HCT116 (cell line): ENCODE data around the gene ZBTB49. TPM values are rescaled to one million over a fixed set of nuclear protein-coding genes. Genes with fewer than 3 reads are reported as not detected.
A peak's percentile ranks its signal among the peaks of the same experiment; 100 is the strongest.
"Not testable (repeated sequence)": the region's sequence is repeated elsewhere in the genome, so short reads cannot be mapped to it uniquely, and the experiment has no call there.

Experiments used
- ATAC-seq: fragments of 200-7000 bp; cut with Tn5 transposase; 2 replicates; pipeline ENCODE4 v1.9.1; 2020; ENCODE audit warnings: mild to moderate bottlenecking, moderate library complexity
- BruUV-seq: library from RNA; stranded (reverse); fragments of 400-500 nt; replicated peaks from 2 replicates; lab custom pipeline; 2021; lab: Mats Ljungman, UMichigan
- CTCF ChIA-PET: fragments of 300-600 bp; sonication (Branson Sonifier 250); formaldehyde crosslinking; loops from one replicate; lab custom pipeline; 2021; ENCODE audit warnings: antibody characterized with exemption; lab: Charles Lee
- POLR2A ChIA-PET: fragments of 300-600, 350-600 bp; sonication (Branson Sonifier 250); formaldehyde crosslinking; loops from one replicate; lab custom pipeline; 2021; ENCODE audit warnings: antibody characterized with exemption; lab: Charles Lee
- RAD21 ChIA-PET, 2 experiments: fragments of 300-600 bp; sonication (Branson Sonifier 250); formaldehyde crosslinking; loops; one replicate each; lab custom pipeline; 2023; ENCODE audit warnings: low total read pairs in 2 of 2; ENCODE audit not compliant: uncharacterized antibody in 2 of 2, unreplicated experiment in 2 of 2, low non-redundant PET in 1 of 2; lab: Charles Lee
- DNase-seq: peaks from one replicate; pipeline ENCODE4 v3.0.0-alpha.2; 2010; ENCODE audit warnings: low read depth, low spot score
- H2AFZ ChIP-seq: fragments of 200-600 bp; shearing (Covaris generic), sonication (generic); 2 replicates; pipeline ENCODE4 v1.6.1; 2017; ENCODE audit warnings: low read depth, mixed run types, mixed read lengths, antibody characterized with exemption, low read length; ENCODE audit not compliant: poor library complexity, severe bottlenecking
- H3K27ac ChIP-seq: 2 replicates; pipeline ENCODE4 v1.5.1; 2012; ENCODE audit warnings: low read depth, low read length
- H3K27me3 ChIP-seq: fragments of 200-600 bp; sonication (generic); 2 replicates; pipeline ENCODE4 v1.6.1; 2016; ENCODE audit warnings: mixed run types, low read length, mixed read lengths; ENCODE audit not compliant: insufficient read depth
- H3K36me3 ChIP-seq, 2 experiments: fragments of 200-500 bp in 1 of 2; fragments of 200-600 bp in 1 of 2; sonication (Bioruptor generic) in 1 of 2; sonication (generic) in 1 of 2; 2 replicates each; pipeline versions ENCODE4 v1.5.1 to v1.6.1; 2014 to 2016; ENCODE audit warnings: low read length in 2 of 2, inconsistent platforms in 1 of 2, mixed read lengths in 1 of 2, mixed run types in 1 of 2; ENCODE audit not compliant: insufficient read depth in 2 of 2, control insufficient read depth in 1 of 2
- H3K4me1 ChIP-seq, 2 experiments: fragments of 200-600 bp in 1 of 2; sonication (generic) in 1 of 2; 2 replicates each; pipeline versions ENCODE4 v1.5.1 to v1.6.1; 2012 to 2017; ENCODE audit warnings: low read length in 2 of 2, inconsistent platforms in 1 of 2, mild to moderate bottlenecking in 1 of 2, mixed read lengths in 1 of 2, mixed run types in 1 of 2, moderate library complexity in 1 of 2; ENCODE audit not compliant: insufficient read depth in 2 of 2, control insufficient read depth in 1 of 2
- H3K4me2 ChIP-seq: fragments of 200-600 bp; sonication (generic); 2 replicates; pipeline ENCODE4 v1.6.1; 2017; ENCODE audit warnings: mixed run types, low read length, mixed read lengths
- H3K4me3 ChIP-seq, 2 experiments: fragments of 200-600 bp in 1 of 2; sonication (generic) in 1 of 2; replicated peaks in 1 of 2; 2 replicates each; pipeline ENCODE4 v1.5.1; 2011 to 2016; ENCODE audit warnings: low read length in 2 of 2, control low read depth in 1 of 2, low read depth in 1 of 2, mild to moderate bottlenecking in 1 of 2, mixed read lengths in 1 of 2, mixed run types in 1 of 2
- H3K79me2 ChIP-seq: fragments of 200-600 bp; sonication (generic); 2 replicates; pipeline ENCODE4 v1.6.1; 2017; ENCODE audit warnings: mild to moderate bottlenecking, mixed run types, low read length, moderate library complexity, mixed read lengths; ENCODE audit not compliant: insufficient read depth
- H3K9ac ChIP-seq: fragments of 200-600 bp; sonication (generic); 2 replicates; pipeline ENCODE4 v1.6.1; 2016; ENCODE audit warnings: low read length, mixed read lengths
- H3K9me2 ChIP-seq: fragments of 200-600 bp; sonication (generic), shearing (Covaris generic); 2 replicates; pipeline ENCODE4 v1.6.1; 2017; ENCODE audit warnings: mixed run types, mild to moderate bottlenecking, moderate library complexity; ENCODE audit not compliant: insufficient read depth
- H3K9me3 ChIP-seq, 2 experiments: fragments of 200-500 bp in 1 of 2; fragments of 200-600 bp in 1 of 2; sonication (Bioruptor generic) in 1 of 2; sonication (generic) in 1 of 2; 2 replicates each; pipeline ENCODE4 v1.6.1; 2014 to 2017; ENCODE audit warnings: low read length in 2 of 2, mixed read lengths in 2 of 2, inconsistent platforms in 1 of 2, low read depth in 1 of 2, mild to moderate bottlenecking in 1 of 2, mixed run types in 1 of 2, moderate library complexity in 1 of 2; ENCODE audit not compliant: control insufficient read depth in 1 of 2, insufficient read depth in 1 of 2
- H4K20me1 ChIP-seq: fragments of 200-600 bp; sonication (generic), shearing (Covaris generic); 2 replicates; pipeline ENCODE4 v1.6.1; 2017; ENCODE audit warnings: mixed run types, mild to moderate bottlenecking, moderate library complexity; ENCODE audit not compliant: insufficient read depth
- CTCF ChIP-seq, 3 experiments: fragments of 200-600 bp in 1 of 3; sonication (generic) in 1 of 3; IDR thresholded peaks in 2 of 3; conservative IDR thresholded peaks in 1 of 3; 2 replicates each; pipeline ENCODE4 v1.5.1; 2012 to 2017; ENCODE audit warnings: low read depth in 2 of 3, low read length in 2 of 3, antibody characterized with exemption in 1 of 3, borderline replicate concordance in 1 of 3, control low read depth in 1 of 3, mild to moderate bottlenecking in 1 of 3, mixed read lengths in 1 of 3, mixed run types in 1 of 3, moderate library complexity in 1 of 3; ENCODE audit not compliant: insufficient read depth in 1 of 3
- JUND ChIP-seq: IDR thresholded peaks from 2 replicates; pipeline ENCODE4 v1.6.1; 2012
- RAD21 ChIP-seq: IDR thresholded peaks from 2 replicates; pipeline ENCODE4 v1.6.1; 2012; ENCODE audit warnings: low read depth, mild to moderate bottlenecking
- SP1 ChIP-seq: IDR thresholded peaks from 2 replicates; pipeline ENCODE4 v1.6.1; 2012; ENCODE audit warnings: low read depth
- SRF ChIP-seq: IDR thresholded peaks from 2 replicates; pipeline ENCODE4 v1.6.1; 2012; ENCODE audit warnings: low read depth
- ZFX ChIP-seq: fragments of 450-650 bp; IDR thresholded peaks from 2 replicates; pipeline ENCODE4 v1.6.1; 2017
- ZNF274 ChIP-seq: fragments of 200-500 bp; sonication (Bioruptor generic); IDR thresholded peaks from 2 replicates; pipeline ENCODE4 v1.6.1; 2014; ENCODE audit warnings: mild to moderate bottlenecking, low read depth, low read length, inconsistent platforms
- intact Hi-C: fragments of 100-400 bp; cut with micrococcal nuclease; formaldehyde crosslinking; loops from 2 replicates; pipeline ENCODE4 v1.10.0; 2022
- total RNA-seq: library from RNA; stranded (reverse); gene quantifications from one replicate; pipeline ENCODE4 v1.2.1, GENCODE V29; 2021; ENCODE audit not compliant: unreplicated experiment
- TF ChIP-seq, protein P1 (sequence below): IDR thresholded peaks from 2 replicates; pipeline ENCODE4 v1.6.1; 2012

Gene ZBTB49
- total RNA-seq, 1 experiment from 2014 or later: 3.9 TPM

DNA sequence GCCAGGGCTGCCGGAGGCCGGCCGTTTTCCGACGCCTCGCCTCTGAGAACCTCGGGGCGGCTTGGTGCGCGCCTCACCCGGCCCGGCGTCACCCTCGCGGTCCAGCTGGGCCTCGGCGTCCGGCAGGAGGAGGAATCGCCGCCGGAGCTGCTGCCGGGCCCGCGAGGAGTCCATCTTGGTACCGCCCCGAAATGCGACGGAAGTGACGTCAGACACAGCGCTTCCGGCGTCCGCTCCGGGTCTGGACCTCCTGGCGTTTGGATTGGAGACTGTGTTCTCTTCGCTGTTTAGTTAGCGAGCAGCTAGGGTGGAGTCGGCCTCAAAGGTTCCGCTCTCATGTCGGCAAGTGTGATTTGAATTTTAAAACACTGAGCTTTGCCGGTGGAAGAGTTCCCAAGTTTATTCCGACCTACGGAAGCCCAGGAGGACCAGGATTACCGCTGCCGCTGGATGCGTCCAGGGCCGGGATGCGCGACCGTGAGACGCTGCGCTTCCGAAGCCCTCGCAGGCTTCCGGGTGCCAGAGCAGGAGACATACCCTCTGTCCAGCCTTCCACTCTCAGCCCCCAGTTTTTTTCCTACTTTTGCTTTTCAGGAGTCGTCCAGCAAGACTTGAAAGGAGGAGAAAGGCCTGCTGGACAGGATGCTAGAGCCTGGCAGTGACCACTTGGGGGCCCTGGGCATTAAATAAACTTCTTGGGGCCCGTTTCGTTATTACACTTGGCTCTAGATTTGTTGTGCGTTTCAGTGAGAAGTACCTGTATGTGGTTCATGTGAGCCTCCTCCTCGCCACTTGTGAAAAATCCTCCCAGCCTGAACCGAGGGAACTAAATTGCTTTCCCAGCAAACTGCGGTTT, 41.8 kb upstream of the ZBTB49 start, which contains the start of gene TMEM128 (continued):
- TF ChIP-seq CTCF (IDR thresholded peaks at IDR 0.05 in 2 of 3, conservative IDR thresholded peaks at IDR 0.05 in 1 of 3; ENCODE audit: borderline replicate concordance in 1 of 3, insufficient read depth in 1 of 3, low read depth in 2 of 3, low read length in 2 of 3): peak in 2 of 3 experiments; percentile 33 to 37; a peak in 2 of 6 replicates
- TF ChIP-seq, protein P1, sequence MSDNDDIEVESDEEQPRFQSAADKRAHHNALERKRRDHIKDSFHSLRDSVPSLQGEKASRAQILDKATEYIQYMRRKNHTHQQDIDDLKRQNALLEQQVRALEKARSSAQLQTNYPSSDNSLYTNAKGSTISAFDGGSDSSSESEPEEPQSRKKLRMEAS: peak; percentile 79

- H3K4me2 ChIP-seq: peak overlapping the region; percentile 88
- H3K27ac ChIP-seq: peak overlapping the region; percentile 85
- CTCF ChIA-PET: interaction anchor here (2.3 kb wide), 1 partner anchor 11 kb away, joined by 8 read pairs; no protein-coding TSS in a partner anchor
- TF ChIP-seq ZFX (no peak), RAD21 (no peak), ZNF274 (no peak), JUND (no peak), SP1 (no peak), SRF (no peak)
- intact Hi-C loops: no loop called here
- DNase-seq (no peak), ATAC-seq (no peak; the same call in none of the 2 replicates)
- H3K27me3 ChIP-seq: no peaks in the 10 kb centered on the region
- peak overlapping the region; percentile 38 for H2AFZ ChIP-seq
- H3K4me3 ChIP-seq: peak overlapping the region; percentile 85 to 94
- peaks cover 5 to 11% of the 10 kb centered on the region in 2 experiments; a peak in 2 of 4 replicates for H3K36me3 ChIP-seq
- no peaks in the 10 kb centered on the region for H3K9me3 ChIP-seq
- H3K9me2 ChIP-seq: no peaks in the 10 kb centered on the region
- POLR2A ChIA-PET: no interaction called here
- peak overlapping the region; percentile 90 for H3K9ac ChIP-seq
- RAD21 ChIA-PET: no interaction called here
- H3K4me1 ChIP-seq: peaks cover 8 to 20% of the 10 kb centered on the region in 2 experiments
- no TSS peak for BruUV-seq
- peaks cover 16% of the 10 kb centered on the region for H3K79me2 ChIP-seq
- H4K20me1 ChIP-seq: no peaks in the 10 kb centered on the region
Observed at GRCh38 chr4:4248885-4249203, 41.2 kb upstream of the ZBTB49 start.

DNA sequence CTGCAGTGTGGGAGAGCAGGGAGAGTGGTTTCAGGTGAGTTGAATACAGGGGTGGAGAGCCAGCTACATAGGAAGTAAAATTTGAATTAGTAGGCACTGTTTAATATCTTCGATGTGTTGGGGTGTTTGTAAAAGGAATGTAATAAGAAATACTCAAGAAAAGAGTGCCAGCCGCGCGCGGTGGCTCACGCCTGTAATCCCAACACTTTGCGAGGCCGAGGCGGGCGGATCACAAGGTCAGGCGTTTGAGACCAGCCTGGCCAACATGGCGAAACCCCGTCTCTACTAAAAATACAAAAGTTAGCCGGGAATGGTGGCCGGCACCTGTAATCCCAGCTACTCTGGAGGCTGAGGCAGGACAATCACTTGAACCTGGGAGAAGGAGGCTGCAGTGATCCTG, 40.7 kb upstream of the ZBTB49 start:
- Histone ChIP-seq H3K27ac (peak overlapping the region; percentile 85; the same call in 1 of the 2 replicates), H3K4me1 (peaks cover 8 to 20% of the 10 kb centered on the region in 2 experiments), H3K9ac (peak overlapping the region; percentile 90), H3K79me2 (peaks cover 16% of the 10 kb centered on the region), H3K4me2 (peak overlapping the region; percentile 88), H3K4me3 (peak overlapping the region; percentile 85 to 94)
- intact Hi-C loops, RAD21 ChIA-PET, H2AFZ ChIP-seq, BruUV-seq, H4K20me1 ChIP-seq, POLR2A ChIA-PET, H3K27me3 ChIP-seq, ATAC-seq, DNase-seq, H3K9me2 ChIP-seq, H3K9me3 ChIP-seq, H3K36me3 ChIP-seq: not testable (repeated sequence)
- CTCF ChIA-PET: interaction anchor here (2.3 kb wide), 1 partner anchor 11 kb away, joined by 8 read pairs; no protein-coding TSS in a partner anchor
